B cell (primary cell): ENCODE results near the gene PLBD2. TPM values are rescaled to one million over a fixed set of nuclear protein-coding genes. Genes with fewer than 3 reads are reported as not detected.

Source experiments
- ATAC-seq: fragments of 200-7000 bp; cut with Tn5 transposase; one replicate; pipeline ENCODE4 v1.10.0; 2021; ENCODE audit warnings: low read depth, mild to moderate bottlenecking, moderate number of reproducible peaks, moderate library complexity
- CTCF ChIA-PET: fragments of 350-600 bp; sonication (Branson Sonifier 250); formaldehyde crosslinking; loops from one replicate; lab custom pipeline; 2021; ENCODE audit warnings: antibody characterized with exemption, inconsistent platforms; lab: Charles Lee
- POLR2A ChIA-PET: fragments of 350-600 bp; sonication (Branson Sonifier 250); formaldehyde crosslinking; loops from one replicate; lab custom pipeline; 2021; ENCODE audit warnings: antibody characterized with exemption; lab: Charles Lee
- DNase-seq: peaks from one replicate; pipeline ENCODE4 v3.0.0; 2013
- H2AFZ ChIP-seq: 2 replicates; pipeline ENCODE4 v1.6.1; 2012; ENCODE audit warnings: mild to moderate bottlenecking, low read depth, low read length; ENCODE audit not compliant: insufficient read depth, poor library complexity, severe bottlenecking
- H3K27ac ChIP-seq, 2 donors: 1 replicate in 1 of 2; 2 replicates in 1 of 2; pipeline ENCODE4 v1.5.1; 2012 to 2013; ENCODE audit warnings: low read length in 2 of 2, mild to moderate bottlenecking in 2 of 2, moderate library complexity in 1 of 2
- H3K27me3 ChIP-seq, 4 experiments: fragments of 200-600 bp in 1 of 4; sonication (generic) in 1 of 4; replicated peaks in 1 of 4; 1 replicate in 2 of 4; 2 replicates in 2 of 4; pipeline versions ENCODE4 v1.6.1 to v1.7.0; 2013 to 2016; ENCODE audit warnings: low read length in 3 of 4, mild to moderate bottlenecking in 2 of 4, mixed read lengths in 1 of 4, moderate library complexity in 1 of 4; ENCODE audit not compliant: insufficient read depth in 4 of 4, control insufficient read depth in 3 of 4; ENCODE audit errors: control extremely low read depth in 1 of 4
- H3K36me3 ChIP-seq, 2 experiments: replicated peaks in 1 of 2; 1 replicate in 1 of 2; 2 replicates in 1 of 2; pipeline versions ENCODE4 v1.6.1 to v1.7.1; 2013; ENCODE audit warnings: low read length in 1 of 2; ENCODE audit not compliant: insufficient read depth in 2 of 2, control insufficient read depth in 1 of 2; ENCODE audit errors: control extremely low read depth in 1 of 2, extremely low read depth in 1 of 2
- H3K4me1 ChIP-seq, 2 donors: fragments of 200-600 bp in 1 of 2; sonication (generic) in 1 of 2; 1 replicate in 1 of 2; 2 replicates in 1 of 2; pipeline versions ENCODE4 v1.5.1 to v1.6.1; 2013 to 2017; ENCODE audit warnings: low read length in 2 of 2; ENCODE audit not compliant: control insufficient read depth in 2 of 2, insufficient read depth in 2 of 2
- H3K4me2 ChIP-seq: replicated peaks from 2 replicates; pipeline ENCODE3; 2012; ENCODE audit warnings: mild to moderate bottlenecking, low read depth, low read length; ENCODE audit not compliant: poor library complexity, severe bottlenecking
- H3K4me3 ChIP-seq, 5 experiments: fragments of 200-600 bp in 1 of 5; sonication (generic) in 1 of 5; 1 replicate in 3 of 5; 2 replicates in 2 of 5; pipeline versions ENCODE4 v1.5.1 to v1.7.0; 2011 to 2016; ENCODE audit warnings: low read length in 4 of 5, mild to moderate bottlenecking in 4 of 5, low read depth in 2 of 5, control low read depth in 1 of 5, moderate library complexity in 1 of 5; ENCODE audit not compliant: insufficient read depth in 1 of 5; ENCODE audit errors: control extremely low read depth in 1 of 5, extremely low read depth in 1 of 5
- H3K79me2 ChIP-seq: fragments of 200-600 bp; sonication (generic); one replicate; pipeline ENCODE4 v1.6.0; 2016; ENCODE audit warnings: low read length; ENCODE audit not compliant: control insufficient read depth, insufficient read depth
- H3K9ac ChIP-seq: fragments of 200-600 bp; sonication (generic); 2 replicates; pipeline ENCODE4 v1.6.1; 2017; ENCODE audit warnings: mild to moderate bottlenecking, low read length, moderate library complexity
- H3K9me3 ChIP-seq, 3 donors: one replicate each; pipeline versions ENCODE4 v1.6.1 to v1.7.1; 2013; ENCODE audit warnings: low read length in 2 of 3; ENCODE audit not compliant: control insufficient read depth in 2 of 3, insufficient read depth in 1 of 3; ENCODE audit errors: control extremely low read depth in 1 of 3
- H4K20me1 ChIP-seq: 2 replicates; pipeline ENCODE4 v1.6.0; 2012; ENCODE audit warnings: mild to moderate bottlenecking, low read length; ENCODE audit not compliant: insufficient read depth, control insufficient read depth, poor library complexity, severe bottlenecking
- H3K27ac Mint-ChIP-seq: one replicate; pipeline ENCODE4 v1.8.0; 2021; ENCODE audit warnings: mixed read lengths
- H3K27me3 Mint-ChIP-seq: one replicate; pipeline ENCODE4 v1.8.0; 2021; ENCODE audit warnings: mixed read lengths
- H3K4me1 Mint-ChIP-seq: one replicate; pipeline ENCODE4 v1.8.0; 2021; ENCODE audit warnings: mixed read lengths
- H3K4me3 Mint-ChIP-seq: one replicate; pipeline ENCODE4 v1.8.0; 2021; ENCODE audit warnings: mixed read lengths
- H3K9me3 Mint-ChIP-seq: one replicate; pipeline ENCODE4 v1.8.0; 2022; ENCODE audit warnings: mixed read lengths; ENCODE audit not compliant: insufficient read depth
- CTCF ChIP-seq: fragments of 200-600 bp; IDR thresholded peaks from one replicate; pipeline ENCODE4 v1.8.0; 2022; ENCODE audit warnings: antibody characterized with exemption, mild to moderate bottlenecking
- EZH2 ChIP-seq: IDR thresholded peaks from 2 replicates; pipeline ENCODE4 v1.6.1; 2012; ENCODE audit warnings: borderline replicate concordance, low read depth, mild to moderate bottlenecking, moderate library complexity, low read length; ENCODE audit not compliant: insufficient read depth, poor library complexity, severe bottlenecking
- WGBS: methylation state at CpG from one replicate; pipeline ENCODE4 v1.1.5; 2013; ENCODE audit warnings: missing lambda C conversion rate; ENCODE audit not compliant: insufficient coverage; 5-methylcytosine and 5-hydroxymethylcytosine counted together
- intact Hi-C: fragments of 100-400 bp; cut with micrococcal nuclease; formaldehyde crosslinking; loops from one replicate; pipeline ENCODE4 v1.10.0; 2022
- polyA plus RNA-seq: library from polyadenylated mRNA; depleted of rRNA; stranded (reverse); fragments of >200 nt; gene quantifications from 2 replicates; pipeline ENCODE4 v1.2.3, GENCODE V29; 2012
- total RNA-seq, 2 donors: library from RNA; stranded (reverse); fragments of 120-200 nt in 1 of 2; gene quantifications; 1 replicate in 1 of 2; 2 replicates in 1 of 2; pipeline versions ENCODE4 v1.2.3 to v1.2.4, GENCODE V29; 2013 to 2022

PLBD2 gene
- total and polyA plus RNA-seq, 2 donors (not counting 1 experiment from before 2014, with no cell fraction given) = 2.9 to 11.6 TPM

GRCh38 chr12:113374823-113375428 is 16.5 kb downstream of the PLBD2 start:
- H3K27ac Mint-ChIP-seq = no peak overlapping the region
- H3K4me3 Mint-ChIP-seq = no peak overlapping the region
- H3K9me3 ChIP-seq = peaks cover 0 to 3% (median 0%) of the 10 kb centered on the region in 3 donors
- H3K27ac ChIP-seq = no peak overlapping the region
- no peak overlapping the region for H3K4me3 ChIP-seq
- ChIA-PET POLR2A (no interaction called here), CTCF (no interaction called here)
- H3K27me3 ChIP-seq = no peaks in the 10 kb centered on the region
- H3K4me1 ChIP-seq = peaks cover 0 to 7% of the 10 kb centered on the region in 2 donors
- peaks cover 0 to 11% of the 10 kb centered on the region in 2 experiments for H3K36me3 ChIP-seq
- 94% methylated on average over 3 of the region's 4 CpGs for WGBS
- intact Hi-C loops = no loop called here
- H3K9me3 Mint-ChIP-seq = no peaks in the 10 kb centered on the region
- no peaks in the 10 kb centered on the region for H3K27me3 Mint-ChIP-seq
- peaks cover 9% of the 10 kb centered on the region for H3K4me1 Mint-ChIP-seq
- H3K9ac ChIP-seq = no peak overlapping the region
- H3K79me2 ChIP-seq = no peaks in the 10 kb centered on the region
- no peak overlapping the region for H3K4me2 ChIP-seq
- H4K20me1 ChIP-seq = no peaks in the 10 kb centered on the region
- no peak for DNase-seq
- H2AFZ ChIP-seq = no peak overlapping the region
- no peak for ATAC-seq
- TF ChIP-seq CTCF = no peak
- no peak for TF ChIP-seq EZH2

- ChIA-PET CTCF (no interaction called here), POLR2A (interaction anchor here (0.7 kb wide), 1 partner anchor 36 kb away, joined by 3 read pairs; no protein-coding TSS in a partner anchor)
- H3K27ac ChIP-seq = no peak overlapping the region
- 77% methylated on average over 3 of the region's 3 CpGs for WGBS
- H3K27me3 ChIP-seq = no peaks in the 10 kb centered on the region
- Mint-ChIP-seq H3K4me1 (no peaks in the 10 kb centered on the region), H3K27ac (no peak overlapping the region), H3K4me3 (no peak overlapping the region), H3K27me3 (no peaks in the 10 kb centered on the region), H3K9me3 (no peaks in the 10 kb centered on the region)
- H3K4me3 ChIP-seq = no peak overlapping the region
- H4K20me1 ChIP-seq = no peaks in the 10 kb centered on the region
- H2AFZ ChIP-seq = no peak overlapping the region
- H3K4me1 ChIP-seq = no peaks in the 10 kb centered on the region
- no peak overlapping the region for H3K4me2 ChIP-seq
- H3K9me3 ChIP-seq = peaks cover 0 to 3% (median 0%) of the 10 kb centered on the region in 3 donors
- no peak for ATAC-seq
- no peak for DNase-seq
- intact Hi-C loops = no loop called here
- H3K9ac ChIP-seq = no peak overlapping the region
- TF ChIP-seq EZH2 (no peak), CTCF (no peak)
- no peaks in the 10 kb centered on the region for H3K79me2 ChIP-seq
- H3K36me3 ChIP-seq = peaks cover 0 to 8% of the 10 kb centered on the region in 2 experiments
Observed at GRCh38 chr12:113378291-113378690, 19.9 kb downstream of the PLBD2 start.
